ENCODE data around the gene UBE2G1.
"Not testable (repeated sequence)": the region's sequence is repeated elsewhere in the genome, so short reads cannot be mapped to it uniquely, and the experiment has no call there.

The UBE2G1 gene

GRCh38 chr17:4366327-4367063, at the start of gene UBE2G1:
TSS of gene UBE2G1 (minus strand) at chr17:4366675. CDS start at chr17:4366316, 359 bp downstream.
- peak; percentile 95 for DNase-seq (ENCODE audit: low spot score)

GRCh38 chr17:4412933-4413831, 46.7 kb upstream of the UBE2G1 start:
- DNase-seq (ENCODE audit: low spot score): peak; percentile 78

- DNase-seq (ENCODE audit: low spot score): no peak
These were observed 44.7 kb upstream of the UBE2G1 start for GRCh38 chr17:4411201-4411600.

GRCh38 chr17:4409659-4410058, 43.2 kb upstream of the UBE2G1 start:
- DNase-seq (ENCODE audit: low spot score): no peak

- DNase-seq (ENCODE audit: low spot score): no peak
These were observed 41.4 kb upstream of the UBE2G1 start for GRCh38 chr17:4407851-4408250.

GRCh38 chr17:4407216-4407615, 40.7 kb upstream of the UBE2G1 start:
- DNase-seq (ENCODE audit: low spot score): no peak

GRCh38 chr17:4406386-4406785, 39.9 kb upstream of the UBE2G1 start:
- DNase-seq (ENCODE audit: low spot score): no peak

GRCh38 chr17:4405699-4406098, 39.2 kb upstream of the UBE2G1 start:
- DNase-seq (ENCODE audit: low spot score): no peak

GRCh38 chr17:4405038-4405669, 38.7 kb upstream of the UBE2G1 start:
- no peak for DNase-seq (ENCODE audit: low spot score)

- DNase-seq (ENCODE audit: low spot score): no peak
These were observed 31.4 kb upstream of the UBE2G1 start for GRCh38 chr17:4397840-4398239.

- DNase-seq (ENCODE audit: low spot score): no peak
These were observed 28.6 kb upstream of the UBE2G1 start for GRCh38 chr17:4395111-4395478.

GRCh38 chr17:4394208-4395110, 28.0 kb upstream of the UBE2G1 start:
- no peak for DNase-seq (ENCODE audit: low spot score)

- no peak for DNase-seq (ENCODE audit: low spot score)
These were observed 27.3 kb upstream of the UBE2G1 start for GRCh38 chr17:4393806-4394205.

GRCh38 chr17:4389079-4389478, 22.6 kb upstream of the UBE2G1 start:
- DNase-seq (ENCODE audit: low spot score): no peak

- DNase-seq (ENCODE audit: low spot score): no peak
These were observed 20.7 kb upstream of the UBE2G1 start for GRCh38 chr17:4387137-4387536.

GRCh38 chr17:4386406-4386805, 19.9 kb upstream of the UBE2G1 start:
- DNase-seq (ENCODE audit: low spot score): no peak

GRCh38 chr17:4381690-4382671, 15.5 kb upstream of the UBE2G1 start:
- no peak for DNase-seq (ENCODE audit: low spot score)

- no peak for DNase-seq (ENCODE audit: low spot score)
These were observed 12.2 kb upstream of the UBE2G1 start for GRCh38 chr17:4378626-4379025.

- DNase-seq (ENCODE audit: low spot score): not testable (repeated sequence)
These were observed 10.8 kb upstream of the UBE2G1 start for GRCh38 chr17:4377247-4377646.

- DNase-seq (ENCODE audit: low spot score): not testable (repeated sequence)
These were observed 9.4 kb upstream of the UBE2G1 start for GRCh38 chr17:4375796-4376440.

Measured in kidney capillary endothelial cell (primary cell).